Activated naive CD8-positive, alpha-beta T cell treated with anti-CD3 and anti-CD28 coated beads for 36 hours (primary cell): ENCODE results near the gene OR52N2. TPM values are rescaled to one million over a fixed set of nuclear protein-coding genes. Genes with fewer than 3 reads are reported as not detected.

Experiments
- DNase-seq: peaks from one replicate; pipeline ENCODE4 v3.0.0; 2021
- H3K27ac Mint-ChIP-seq: one replicate; pipeline ENCODE4 v1.8.0; 2022; ENCODE audit warnings: mild to moderate bottlenecking, moderate library complexity, mixed read lengths
- H3K27me3 Mint-ChIP-seq: one replicate; pipeline ENCODE4 v1.8.0; 2022; ENCODE audit warnings: mild to moderate bottlenecking, mixed read lengths
- H3K36me3 Mint-ChIP-seq: one replicate; pipeline ENCODE4 v1.8.0; 2021; ENCODE audit warnings: mild to moderate bottlenecking, mixed read lengths
- H3K4me1 Mint-ChIP-seq: one replicate; pipeline ENCODE4 v1.8.0; 2021; ENCODE audit warnings: mixed read lengths
- H3K4me3 Mint-ChIP-seq: one replicate; pipeline ENCODE4 v1.8.0; 2022; ENCODE audit warnings: mild to moderate bottlenecking, moderate library complexity, mixed read lengths
- H3K9me3 Mint-ChIP-seq: one replicate; pipeline ENCODE4 v1.8.0; 2022; ENCODE audit warnings: mixed read lengths
- total RNA-seq, 2 experiments: library from RNA; stranded (reverse); gene quantifications; one replicate each; pipeline ENCODE4 v1.2.3, GENCODE V29; 2021

The OR52N2 gene
- total RNA-seq, 2 experiments from 2014 or later, result not detected

GRCh38 chr11:5846701-5847100, 38.0 kb downstream of the OR52N2 start:
- Mint-ChIP-seq H3K36me3 (no peaks in the 10 kb centered on the region), H3K27ac (no peak overlapping the region), H3K4me3 (no peak overlapping the region), H3K4me1 (no peaks in the 10 kb centered on the region), H3K9me3 (peaks cover 1% of the 10 kb centered on the region), H3K27me3 (no peaks in the 10 kb centered on the region)
- no peak for DNase-seq

- Mint-ChIP-seq H3K4me1 (no peaks in the 10 kb centered on the region), H3K27ac (no peak overlapping the region), H3K9me3 (peaks cover 1% of the 10 kb centered on the region), H3K36me3 (no peaks in the 10 kb centered on the region), H3K4me3 (no peak overlapping the region), H3K27me3 (peaks cover 4% of the 10 kb centered on the region)
- DNase-seq, result no peak
These were observed 39.0 kb downstream of the OR52N2 start for GRCh38 chr11:5847711-5848110.

- Mint-ChIP-seq H3K4me1 (no peaks in the 10 kb centered on the region), H3K27ac (no peak overlapping the region), H3K27me3 (peaks cover 15% of the 10 kb centered on the region), H3K4me3 (no peak overlapping the region), H3K36me3 (no peaks in the 10 kb centered on the region), H3K9me3 (peaks cover 1% of the 10 kb centered on the region)
- no peak for DNase-seq
These were observed 42.3 kb downstream of the OR52N2 start for GRCh38 chr11:5851002-5851401.

GRCh38 chr11:5857590-5857989, 48.9 kb downstream of the OR52N2 start, which contains the start of gene OR52E8:
Gene OR52E8 (minus strand): TSS chr11:5857690. CDS start chr11:5857690, 0 bp downstream.
- Mint-ChIP-seq H3K36me3 (no peaks in the 10 kb centered on the region), H3K9me3 (no peaks in the 10 kb centered on the region), H3K4me3 (no peak within 1 kb of the TSS), H3K27ac (no peak within 1 kb of the TSS), H3K4me1 (no peaks in the 10 kb centered on the region), H3K27me3 (peaks cover 12% of the 10 kb centered on the region)
- no peak for DNase-seq

GRCh38 chr11:5865826-5866225, 57.1 kb downstream of the OR52N2 start:
- no peak overlapping the region for H3K27ac Mint-ChIP-seq
- H3K4me1 Mint-ChIP-seq, result no peaks in the 10 kb centered on the region
- peaks cover 2% of the 10 kb centered on the region for H3K9me3 Mint-ChIP-seq
- H3K36me3 Mint-ChIP-seq, result no peaks in the 10 kb centered on the region
- H3K27me3 Mint-ChIP-seq, result peaks cover 28% of the 10 kb centered on the region
- DNase-seq, result no peak
- H3K4me3 Mint-ChIP-seq, result no peak overlapping the region

Other genes with a start within 250 kb of the OR52N2 start
- not detected for gene OR52B6, start 228.0 kb upstream of the OR52N2 start, total RNA-seq
- 1 to 10 TPM in 1 of 2 experiments, under 1 TPM in 1; 0.89 to 1.4 TPM for gene TRIM6, start 212.3 kb upstream of the OR52N2 start, total RNA-seq
- 1 to 10 TPM; 6.1 to 7.8 TPM for gene TRIM34, start 183.9 kb upstream of the OR52N2 start, total RNA-seq
- 10 to 100 TPM; 18.7 to 20.3 TPM for gene TRIM5, start 123.8 kb upstream of the OR52N2 start, total RNA-seq
- gene TRIM22, start 119.1 kb upstream of the OR52N2 start, total RNA-seq, result 100 to 1,000 TPM; 141 to 143 TPM
- gene OR56B1, start 72.5 kb upstream of the OR52N2 start, total RNA-seq, result under 1 TPM; 0.10 to 0.16 TPM
- gene OR52N4, start 54.7 kb upstream of the OR52N2 start, total RNA-seq, result under 1 TPM; 0.35 to 0.40 TPM
- not detected for gene OR52N5, start 25.6 kb upstream of the OR52N2 start, total RNA-seq
- not detected for gene OR52N1, start 17.7 kb upstream of the OR52N2 start, total RNA-seq
- gene OR52E6, start 33.0 kb downstream of the OR52N2 start, total RNA-seq, result not detected
- gene OR52E8, start 48.8 kb downstream of the OR52N2 start, total RNA-seq, result not detected
- not detected for gene OR52E4, start 71.7 kb downstream of the OR52N2 start, total RNA-seq
- not detected for gene OR52E5, start 84.3 kb downstream of the OR52N2 start, total RNA-seq
- not detected for gene OR56A3, start 133.3 kb downstream of the OR52N2 start, total RNA-seq
- gene OR56A5, start 159.6 kb downstream of the OR52N2 start, total RNA-seq, result not detected
- gene OR52L1, start 178.1 kb downstream of the OR52N2 start, total RNA-seq, result not detected
- gene OR56A4, start 198.0 kb downstream of the OR52N2 start, total RNA-seq, result not detected
- not detected for gene OR56A1, start 221.8 kb downstream of the OR52N2 start, total RNA-seq